DMS153 treated with DMSO at 0.1 percent for 48 hours (cell line): ENCODE results near the gene ARHGEF37.

Source experiments
- DNase-seq: peaks from one replicate; lab custom pipeline; 2025; ENCODE audit not compliant: unreplicated experiment; lab: John Stamatoyannopoulos, UW

ARHGEF37 gene

GRCh38 chr5:149598966-149599365, 17.7 kb downstream of the ARHGEF37 start:
- no peak for DNase-seq

- no peak for DNase-seq
Observed at GRCh38 chr5:149599375-149599774, 18.1 kb downstream of the ARHGEF37 start.

- DNase-seq = no peak
Observed at GRCh38 chr5:149600932-149601331, 19.6 kb downstream of the ARHGEF37 start.

- no peak for DNase-seq
Observed at GRCh38 chr5:149603210-149603609, 21.9 kb downstream of the ARHGEF37 start.

- DNase-seq = no peak
Observed at GRCh38 chr5:149603920-149604319, 22.6 kb downstream of the ARHGEF37 start.

- DNase-seq = no peak
Observed at GRCh38 chr5:149604321-149604720, 23.0 kb downstream of the ARHGEF37 start.

- DNase-seq = no peak
Observed at GRCh38 chr5:149605354-149605997, 24.2 kb downstream of the ARHGEF37 start.

GRCh38 chr5:149605998-149606724, 24.9 kb downstream of the ARHGEF37 start:
- no peak for DNase-seq

GRCh38 chr5:149608936-149609545, 27.7 kb downstream of the ARHGEF37 start:
- no peak for DNase-seq

- no peak for DNase-seq
Observed at GRCh38 chr5:149609640-149610219, 28.4 kb downstream of the ARHGEF37 start.

- no peak for DNase-seq
Observed at GRCh38 chr5:149610589-149611255, 29.4 kb downstream of the ARHGEF37 start.

- DNase-seq = no peak
Observed at GRCh38 chr5:149611326-149611725, 30.0 kb downstream of the ARHGEF37 start.

- no peak for DNase-seq
Observed at GRCh38 chr5:149614034-149614907, 33.0 kb downstream of the ARHGEF37 start.

GRCh38 chr5:149615976-149616375, 34.7 kb downstream of the ARHGEF37 start:
- DNase-seq = no peak

- no peak for DNase-seq
Observed at GRCh38 chr5:149616727-149617285, 35.5 kb downstream of the ARHGEF37 start.

- no peak for DNase-seq
Observed at GRCh38 chr5:149617760-149618306, 36.5 kb downstream of the ARHGEF37 start.

GRCh38 chr5:149618581-149619248, 37.4 kb downstream of the ARHGEF37 start:
- DNase-seq = no peak

GRCh38 chr5:149621415-149622098, 40.3 kb downstream of the ARHGEF37 start:
- no peak for DNase-seq

- no peak for DNase-seq
Observed at GRCh38 chr5:149622466-149622865, 41.2 kb downstream of the ARHGEF37 start.
